GM21526 (cell line): ENCODE data around the gene RNASEH2A.

ENCODE experiments used
- ATAC-seq: cut with Tn5 transposase; IDR thresholded peaks from one replicate; pipeline ENCODE4 v1.9.1; 2021; ENCODE audit warnings: moderate library complexity; ENCODE audit not compliant: unreplicated experiment, low FRiP score

The RNASEH2A gene

DNA sequence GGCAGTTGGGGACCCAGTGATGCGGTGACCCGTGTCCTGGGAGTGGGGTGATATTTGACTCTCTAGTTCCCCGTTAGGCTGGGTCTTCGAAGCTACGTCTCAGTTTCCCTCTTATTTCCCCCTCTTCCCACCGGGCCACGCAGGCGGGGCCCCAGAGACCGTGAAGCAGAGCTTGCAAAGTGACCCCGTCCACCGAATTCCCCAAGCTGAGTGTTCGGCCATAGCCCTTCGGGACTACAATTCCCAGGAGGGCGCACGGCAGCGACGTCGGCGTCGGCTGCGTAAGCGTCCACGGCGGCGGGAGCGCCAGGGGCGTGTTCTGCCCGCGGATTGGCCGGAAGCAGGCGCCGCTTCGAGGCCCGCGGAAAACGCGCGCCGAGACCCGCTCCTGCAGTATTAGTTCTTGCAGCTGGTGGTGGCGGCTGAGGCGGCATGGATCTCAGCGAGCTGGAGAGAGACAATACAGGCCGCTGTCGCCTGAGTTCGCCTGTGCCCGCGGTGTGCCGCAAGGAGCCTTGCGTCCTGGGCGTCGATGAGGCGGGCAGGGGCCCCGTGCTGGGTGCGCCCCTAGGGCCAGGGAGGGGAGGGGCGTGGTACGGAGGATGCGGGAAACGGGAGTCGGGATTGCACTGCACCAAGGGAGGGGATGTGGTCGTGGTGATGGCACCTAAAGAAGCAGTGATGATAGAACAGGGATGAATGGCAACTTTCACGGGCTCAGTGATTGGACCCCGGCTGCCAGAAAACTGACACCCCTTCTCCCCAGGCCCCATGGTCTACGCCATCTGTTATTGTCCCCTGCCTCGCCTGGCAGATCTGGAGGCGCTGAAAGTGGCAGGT is at the start of gene RNASEH2A:
RNASEH2A (plus strand) TSS at position 343 of the 840 bp plus-strand sequence; CDS start at position 433, 90 bp downstream.
- ATAC-seq = no peak

GRCh38 chr19:12757544-12758274 is 48.7 kb upstream of the RNASEH2A start:
- ATAC-seq = no peak

GRCh38 chr19:12759686-12760085 is 46.7 kb upstream of the RNASEH2A start:
- no peak for ATAC-seq

DNA sequence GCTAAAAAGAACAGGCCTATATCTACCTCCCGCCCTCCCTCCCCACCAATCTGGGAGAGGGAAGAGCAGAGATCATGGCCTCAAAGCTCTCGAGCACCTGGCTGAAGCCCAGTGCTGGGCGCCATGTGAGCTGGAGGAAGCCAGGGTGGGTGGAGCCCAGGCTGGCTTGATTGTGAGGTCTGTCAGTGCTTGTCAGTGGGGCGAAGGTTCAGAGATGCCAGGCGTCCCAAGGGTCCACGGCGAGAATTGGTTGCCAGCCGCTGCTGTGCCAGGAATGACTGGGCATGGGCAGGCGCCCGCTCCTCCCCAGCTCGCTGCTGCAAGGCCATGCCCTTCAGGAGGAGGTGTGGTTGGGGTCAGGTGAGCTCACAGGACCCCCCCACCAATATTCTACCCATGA is 43.3 kb upstream of the RNASEH2A start:
- no peak for ATAC-seq

- no peak for ATAC-seq
These were observed 41.7 kb upstream of the RNASEH2A start for GRCh38 chr19:12764698-12765097.

DNA sequence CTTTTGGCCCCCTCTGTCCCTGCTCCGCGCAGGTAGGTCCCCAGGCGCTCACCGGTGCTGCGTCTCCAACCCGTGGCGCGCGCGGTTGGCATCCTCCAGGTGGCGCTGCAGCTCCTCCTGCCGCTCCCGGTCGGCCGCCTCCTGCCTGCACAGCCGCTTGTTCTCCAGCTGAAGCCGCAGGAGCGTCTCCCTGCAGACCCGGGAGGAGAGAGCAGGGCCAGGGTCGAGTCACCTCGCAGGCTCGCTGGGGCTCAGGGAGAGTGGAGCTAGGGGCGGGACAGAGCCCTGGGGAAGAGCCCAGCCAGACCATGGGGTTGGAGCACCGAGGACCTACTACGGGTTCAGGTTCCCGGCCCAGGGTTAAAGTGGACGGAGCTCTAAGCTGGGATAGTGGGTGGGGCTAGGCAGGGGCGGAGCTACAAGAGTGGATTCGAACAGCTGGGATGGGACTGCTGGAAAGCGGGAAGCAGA is 40.3 kb upstream of the RNASEH2A start:
- ATAC-seq = no peak

GRCh38 chr19:12767150-12767549 is 39.2 kb upstream of the RNASEH2A start:
- no peak for ATAC-seq

GRCh38 chr19:12767666-12768065 is 38.7 kb upstream of the RNASEH2A start:
- ATAC-seq = no peak

- no peak for ATAC-seq
These were observed 36.7 kb upstream of the RNASEH2A start for GRCh38 chr19:12769689-12770088.

DNA sequence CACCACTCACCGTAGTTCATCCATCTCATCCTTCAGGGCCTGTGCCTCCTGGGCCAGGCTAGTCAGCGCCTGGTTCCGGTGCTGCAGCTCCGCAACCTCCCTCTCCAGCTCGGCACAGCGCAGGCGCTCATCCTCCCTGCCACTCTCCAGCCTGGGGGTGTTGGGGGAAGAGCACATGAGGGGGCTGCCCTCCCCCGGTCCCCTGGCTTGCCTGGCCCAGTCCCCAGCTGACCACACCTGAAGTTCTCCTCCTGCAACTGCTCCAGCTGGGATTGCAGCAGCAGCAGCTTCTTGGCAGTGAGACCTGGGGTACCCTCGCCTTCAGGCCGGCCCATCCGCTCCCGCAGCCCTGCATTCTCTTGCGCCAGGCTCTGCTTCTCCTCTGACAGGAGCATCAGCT is 35.5 kb upstream of the RNASEH2A start:
- ATAC-seq = no peak

GRCh38 chr19:12772323-12772722 is 34.1 kb upstream of the RNASEH2A start:
- ATAC-seq = no peak

- ATAC-seq = no peak
These were observed 32.8 kb upstream of the RNASEH2A start for GRCh38 chr19:12773571-12773970.

- ATAC-seq = no peak
These were observed 31.5 kb upstream of the RNASEH2A start, which contains the start of gene HOOK2 for GRCh38 chr19:12774588-12775555. Gene HOOK2 (minus strand): TSS chr19:12775552. CDS start chr19:12775449, 103 bp downstream.

- ATAC-seq = peak; percentile 42
These were observed 29.0 kb upstream of the RNASEH2A start for GRCh38 chr19:12777217-12778016.

GRCh38 chr19:12778017-12778904 is 28.1 kb upstream of the RNASEH2A start:
- ATAC-seq = no peak

DNA sequence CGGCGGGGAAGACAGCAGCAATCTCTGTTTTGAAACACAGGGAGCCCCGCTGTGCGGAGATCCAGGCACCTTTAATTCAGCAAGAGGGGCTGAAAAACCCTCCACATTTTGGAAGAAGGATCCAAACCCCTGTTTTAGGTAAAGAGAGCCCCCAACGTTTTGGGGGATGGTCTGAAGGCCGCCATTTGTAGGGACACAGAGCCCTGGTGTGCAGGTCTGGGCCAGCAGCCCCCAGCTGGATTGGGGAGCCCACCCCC is 27.6 kb upstream of the RNASEH2A start:
- ATAC-seq = no peak

GRCh38 chr19:12779162-12779993 is 27.0 kb upstream of the RNASEH2A start:
- no peak for ATAC-seq

GRCh38 chr19:12782174-12782423 is 24.3 kb upstream of the RNASEH2A start:
- no peak for ATAC-seq
